NCI-H748 treated with DMSO at 0.1 percent for 48 hours (cell line): ENCODE results near the gene MUC5AC.

Experiments
- DNase-seq: peaks from one replicate; lab custom pipeline; 2025; lab: John Stamatoyannopoulos, UW

MUC5AC gene

DNA sequence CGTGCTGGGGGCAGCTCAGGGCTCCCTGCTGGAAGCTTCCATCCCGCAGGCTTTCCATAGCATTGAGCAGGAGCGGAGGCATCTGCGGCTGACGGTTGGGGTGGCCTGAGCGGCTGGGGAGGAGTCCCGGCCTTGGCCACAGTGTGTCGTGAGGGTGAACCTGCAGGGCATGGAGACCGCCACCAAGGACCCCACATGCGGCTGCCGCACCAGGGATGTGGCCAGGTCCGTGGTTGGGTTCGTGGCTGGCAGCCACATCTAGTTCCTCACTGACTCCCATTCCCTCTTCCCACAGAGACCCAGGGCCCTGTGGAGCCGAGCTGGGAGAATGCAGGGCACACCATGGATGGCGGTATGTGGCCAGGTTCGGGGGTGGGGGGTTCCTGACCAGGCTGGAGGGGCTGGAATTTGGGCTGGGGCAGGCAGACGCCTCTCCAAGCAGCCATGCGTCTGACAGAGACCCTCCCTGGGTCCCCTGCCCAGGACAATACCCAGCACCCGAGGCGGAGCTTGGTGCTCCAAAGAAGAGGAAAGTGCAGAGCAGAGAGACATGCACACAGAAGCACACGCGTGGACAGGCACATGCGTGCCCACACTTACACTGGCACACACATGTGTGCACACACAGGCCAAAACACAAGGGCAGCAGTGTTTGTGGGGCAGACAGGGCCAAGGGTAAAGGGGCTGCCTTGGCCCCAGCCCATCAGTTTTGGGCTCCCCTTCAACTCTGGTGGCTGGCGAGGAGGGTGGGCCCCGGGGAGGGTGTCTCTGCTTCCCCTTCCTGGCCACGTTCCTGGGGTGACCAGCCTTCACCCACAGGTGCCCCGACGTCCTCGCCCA lies 67.9 kb downstream of the MUC5AC start:
- DNase-seq, result no peak

DNA sequence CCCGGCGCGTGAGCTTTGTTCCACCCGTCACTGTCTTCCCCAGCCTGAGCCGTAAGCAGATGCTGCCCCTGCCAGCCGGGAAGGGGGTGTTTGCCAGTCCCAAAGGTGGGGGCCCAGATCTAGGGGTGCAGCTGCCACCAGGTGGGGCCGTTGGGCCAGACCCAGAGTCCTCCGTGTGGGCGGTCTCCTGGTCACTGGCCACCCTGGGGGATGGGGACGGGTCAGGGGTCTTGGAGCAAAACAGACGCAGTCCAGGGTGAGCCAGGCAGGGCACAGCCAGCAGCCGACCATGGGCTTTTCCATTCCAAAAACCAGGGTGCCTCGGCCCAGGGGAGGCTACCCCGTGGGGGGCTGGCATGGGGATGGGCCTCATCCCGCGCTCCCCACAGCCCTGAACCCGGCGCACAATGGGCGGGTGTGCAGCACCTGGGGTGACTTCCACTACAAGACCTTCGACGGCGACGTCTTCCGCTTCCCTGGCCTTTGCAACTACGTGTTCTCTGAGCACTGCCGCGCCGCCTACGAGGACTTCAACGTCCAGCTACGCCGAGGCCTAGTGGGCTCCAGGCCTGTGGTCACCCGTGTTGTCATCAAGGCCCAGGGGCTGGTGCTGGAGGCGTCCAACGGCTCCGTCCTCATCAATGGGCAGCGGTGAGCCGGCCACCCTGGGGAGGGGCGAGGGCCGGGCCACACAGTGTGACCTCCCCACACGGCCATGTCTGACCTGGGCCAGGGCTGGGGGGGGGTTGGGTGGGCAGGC lies 68.7 kb downstream of the MUC5AC start:
- no peak for DNase-seq

DNA sequence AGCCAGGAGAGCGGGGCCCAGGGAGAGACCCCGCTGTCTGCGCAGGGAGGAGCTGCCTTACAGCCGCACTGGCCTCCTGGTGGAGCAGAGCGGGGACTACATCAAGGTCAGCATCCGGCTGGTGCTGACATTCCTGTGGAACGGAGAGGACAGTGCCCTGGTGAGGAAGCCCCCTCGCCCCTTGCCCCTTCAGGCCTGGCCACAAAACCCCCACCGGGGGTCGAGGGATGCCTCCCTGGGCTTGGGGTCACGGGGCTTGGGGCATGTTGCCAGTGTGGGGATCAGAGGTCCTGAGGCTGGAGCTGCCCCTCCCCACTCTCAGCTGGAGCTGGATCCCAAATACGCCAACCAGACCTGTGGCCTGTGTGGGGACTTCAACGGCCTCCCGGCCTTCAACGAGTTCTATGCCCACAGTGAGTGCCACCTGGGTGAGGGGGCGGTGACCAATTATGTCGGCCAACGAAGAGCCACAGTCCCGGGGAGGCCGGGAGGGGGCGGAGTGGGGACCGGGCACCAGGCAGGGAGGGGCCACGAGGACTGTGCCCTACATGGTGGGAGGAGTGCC lies 69.3 kb downstream of the MUC5AC start:
- DNase-seq, result no peak

DNA sequence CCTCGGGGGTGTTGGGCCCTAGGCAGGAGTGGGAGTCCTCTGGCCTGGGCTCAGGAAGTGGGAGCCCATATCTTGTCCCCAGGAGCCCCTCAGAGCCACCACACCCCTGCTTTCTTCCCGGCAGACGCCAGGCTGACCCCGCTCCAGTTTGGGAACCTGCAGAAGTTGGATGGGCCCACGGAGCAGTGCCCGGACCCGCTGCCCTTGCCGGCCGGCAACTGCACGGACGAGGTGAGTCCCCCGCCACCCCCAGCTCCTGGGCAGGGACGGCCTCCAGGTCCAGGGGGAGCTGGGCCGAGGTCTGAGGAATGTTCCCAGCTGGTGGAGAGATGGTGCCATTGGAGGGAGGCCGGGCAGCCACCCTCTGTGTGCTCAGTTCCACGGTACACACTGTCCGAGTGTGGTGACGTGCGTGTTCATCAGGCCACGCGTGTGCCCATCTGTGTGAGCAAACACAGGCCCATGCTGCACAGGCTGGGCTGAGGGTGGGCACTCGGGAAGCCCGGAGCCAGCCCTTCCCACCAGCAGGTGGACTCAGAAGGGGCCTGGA lies 69.9 kb downstream of the MUC5AC start:
- no peak for DNase-seq

DNA sequence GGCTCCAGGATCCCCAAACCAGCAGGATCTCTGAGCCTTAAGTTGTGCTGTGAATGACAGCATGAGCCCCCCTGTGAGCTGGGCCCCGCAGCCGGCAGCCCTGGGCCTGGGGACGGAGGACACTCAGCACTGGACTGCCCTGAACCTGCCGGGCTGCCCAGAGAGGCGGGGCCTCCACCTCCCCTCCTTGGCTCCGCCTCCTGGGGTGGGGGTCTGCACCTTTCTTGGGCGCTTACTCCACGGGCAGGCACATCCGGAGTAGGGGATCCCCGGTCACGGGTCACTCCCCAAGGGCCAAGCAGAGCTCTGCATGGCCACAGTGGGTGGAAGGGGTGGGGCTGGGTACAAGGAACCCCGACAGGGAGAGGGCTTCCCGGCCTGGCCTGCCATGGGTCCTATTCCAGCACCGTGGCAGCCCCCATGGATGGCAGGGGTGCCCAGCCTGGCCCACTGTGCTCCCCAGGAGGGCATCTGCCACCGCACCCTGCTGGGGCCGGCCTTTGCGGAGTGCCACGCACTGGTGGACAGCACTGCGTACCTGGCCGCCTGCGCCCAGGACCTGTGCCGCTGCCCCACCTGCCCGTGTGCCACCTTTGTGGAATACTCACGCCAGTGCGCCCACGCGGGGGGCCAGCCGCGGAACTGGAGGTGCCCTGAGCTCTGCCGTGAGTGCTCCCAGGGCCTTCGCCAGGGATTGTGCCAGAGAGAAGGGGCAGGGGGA lies 70.5 kb downstream of the MUC5AC start:
- no peak for DNase-seq

DNA sequence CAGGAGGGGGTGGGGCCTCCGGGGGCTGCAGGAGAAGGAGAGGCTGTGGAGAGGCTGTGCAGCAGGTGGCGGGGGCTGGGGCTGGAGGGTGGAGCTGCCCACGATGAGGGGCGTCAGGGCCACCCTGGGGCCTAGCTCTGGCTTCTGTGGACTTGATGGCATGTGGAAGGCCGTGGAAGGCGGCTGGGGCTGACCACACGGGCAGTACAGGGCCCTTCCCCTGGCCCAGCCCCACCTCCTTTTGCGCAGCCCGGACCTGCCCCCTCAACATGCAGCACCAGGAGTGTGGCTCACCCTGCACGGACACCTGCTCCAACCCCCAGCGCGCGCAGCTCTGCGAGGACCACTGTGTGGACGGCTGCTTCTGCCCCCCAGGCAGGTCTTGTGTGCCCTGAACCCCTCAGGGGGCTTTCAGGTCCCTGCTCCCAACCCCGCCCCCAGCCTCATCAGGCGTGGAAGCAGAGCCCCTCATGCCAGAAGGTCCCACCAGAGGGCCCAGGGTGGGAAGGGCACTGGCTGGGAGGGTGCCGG lies 71.2 kb downstream of the MUC5AC start:
- no peak for DNase-seq

DNA sequence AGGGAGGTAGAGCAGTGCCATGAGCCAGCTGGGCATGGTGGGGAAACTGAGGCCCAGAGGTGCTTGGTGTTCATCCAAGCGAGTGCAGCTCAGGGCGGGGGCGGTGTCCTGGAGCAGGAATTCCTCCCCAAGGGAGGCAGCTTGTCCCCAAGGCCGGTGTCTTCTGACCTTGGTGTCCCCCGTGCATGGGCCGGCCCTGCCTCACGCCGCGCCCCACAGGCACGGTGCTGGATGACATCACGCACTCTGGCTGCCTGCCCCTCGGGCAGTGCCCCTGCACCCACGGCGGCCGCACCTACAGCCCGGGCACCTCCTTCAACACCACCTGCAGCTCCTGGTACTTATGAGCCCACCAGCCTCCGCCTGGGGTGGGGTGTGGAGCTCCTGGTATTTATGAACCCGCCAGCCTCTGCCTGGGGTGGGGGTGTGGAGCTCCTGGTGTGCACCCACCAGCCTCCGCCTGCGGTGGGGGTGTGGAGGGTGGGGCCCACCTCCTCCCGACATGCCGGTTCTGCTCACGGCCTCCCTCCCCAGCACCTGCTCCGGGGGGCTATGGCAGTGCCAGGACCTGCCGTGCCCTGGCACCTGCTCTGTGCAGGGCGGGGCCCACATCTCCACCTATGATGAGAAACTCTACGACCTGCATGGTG lies 71.8 kb downstream of the MUC5AC start:
- DNase-seq, result no peak

DNA sequence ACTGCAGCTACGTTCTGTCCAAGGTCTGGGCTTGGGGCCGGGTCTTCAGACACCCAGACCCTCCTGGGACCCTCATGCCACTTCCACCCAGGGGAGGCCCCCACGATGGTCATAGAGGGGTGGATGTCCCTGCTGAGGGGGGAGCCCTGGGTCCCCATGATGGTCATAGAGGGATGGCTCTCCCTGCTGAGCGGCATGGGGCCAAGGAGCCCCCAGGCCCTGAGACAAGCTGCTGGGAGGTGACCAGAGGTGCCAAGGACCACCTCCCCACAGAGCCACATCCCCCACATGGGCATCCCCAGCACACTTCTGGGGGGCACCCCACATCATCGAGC lies 72.3 kb downstream of the MUC5AC start:
- DNase-seq, result no peak

DNA sequence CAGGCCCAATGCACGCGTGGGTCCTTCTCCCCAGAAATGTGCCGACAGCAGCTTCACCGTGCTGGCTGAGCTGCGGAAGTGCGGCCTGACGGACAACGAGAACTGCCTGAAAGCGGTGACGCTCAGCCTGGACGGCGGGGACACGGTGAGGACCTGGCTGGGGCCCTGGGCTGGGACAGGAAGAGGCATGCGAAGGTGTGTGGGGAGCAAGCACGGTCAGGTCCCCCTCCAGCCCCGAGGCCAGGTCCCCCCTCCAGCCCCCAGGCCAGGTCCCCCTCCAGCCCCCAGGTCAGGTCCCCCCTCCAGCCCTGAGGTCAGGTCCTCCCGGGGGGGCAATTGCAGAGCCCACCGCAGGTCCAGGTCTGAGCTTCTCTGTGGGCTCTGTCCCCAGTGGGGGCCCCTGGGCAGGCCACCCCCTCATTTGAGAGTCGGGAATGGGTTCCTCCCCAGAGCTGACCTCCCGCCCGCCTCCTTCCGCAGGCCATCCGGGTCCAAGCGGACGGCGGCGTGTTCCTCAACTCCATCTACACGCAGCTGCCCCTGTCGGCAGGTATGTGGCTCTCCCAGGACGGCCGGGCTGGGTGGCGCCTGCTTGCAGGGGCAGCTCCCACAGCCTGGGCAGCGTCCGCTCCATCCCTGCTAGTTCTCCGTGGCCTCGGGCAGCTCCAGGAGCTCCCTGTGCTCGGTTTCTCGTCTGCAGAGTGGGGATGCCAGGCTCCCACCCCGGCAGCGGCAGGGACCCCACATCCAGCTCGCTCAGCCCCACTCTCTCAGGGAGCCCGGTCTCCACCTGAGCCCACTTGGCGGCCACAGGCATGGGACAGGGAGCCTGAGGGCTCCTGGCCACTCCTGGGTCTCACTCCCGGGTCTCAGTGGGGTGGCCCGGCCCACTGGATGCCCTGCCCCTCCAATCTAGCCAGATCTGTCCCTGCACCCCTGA lies 73.0 kb downstream of the MUC5AC start:
- no peak for DNase-seq

DNA sequence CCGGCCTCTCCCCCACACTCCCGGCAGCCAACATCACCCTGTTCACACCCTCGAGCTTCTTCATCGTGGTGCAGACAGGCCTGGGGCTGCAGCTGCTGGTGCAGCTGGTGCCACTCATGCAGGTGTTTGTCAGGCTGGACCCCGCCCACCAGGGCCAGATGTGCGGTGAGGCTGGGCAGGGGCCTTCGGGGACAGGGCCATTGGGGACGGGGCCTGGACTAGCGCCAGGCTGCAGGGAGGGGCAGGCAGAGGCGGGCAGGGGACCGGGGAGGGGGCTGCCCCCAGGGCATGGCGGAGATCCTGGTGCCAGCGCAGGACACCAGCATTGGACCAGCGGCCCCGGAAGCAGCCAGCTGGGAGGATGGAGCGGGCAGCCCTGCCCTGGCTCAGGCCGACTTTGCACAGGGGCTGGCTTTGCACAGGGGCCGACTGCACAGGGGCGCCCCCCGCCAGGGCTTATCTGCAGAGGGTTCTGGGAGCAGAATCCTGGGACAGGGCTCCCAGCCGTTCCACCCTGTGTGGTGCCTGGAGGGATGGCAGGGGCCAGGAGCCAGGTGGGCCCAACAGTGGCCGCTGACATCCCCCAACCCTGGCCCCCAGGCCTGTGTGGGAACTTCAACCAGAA lies 73.8 kb downstream of the MUC5AC start:
- DNase-seq, result no peak

DNA sequence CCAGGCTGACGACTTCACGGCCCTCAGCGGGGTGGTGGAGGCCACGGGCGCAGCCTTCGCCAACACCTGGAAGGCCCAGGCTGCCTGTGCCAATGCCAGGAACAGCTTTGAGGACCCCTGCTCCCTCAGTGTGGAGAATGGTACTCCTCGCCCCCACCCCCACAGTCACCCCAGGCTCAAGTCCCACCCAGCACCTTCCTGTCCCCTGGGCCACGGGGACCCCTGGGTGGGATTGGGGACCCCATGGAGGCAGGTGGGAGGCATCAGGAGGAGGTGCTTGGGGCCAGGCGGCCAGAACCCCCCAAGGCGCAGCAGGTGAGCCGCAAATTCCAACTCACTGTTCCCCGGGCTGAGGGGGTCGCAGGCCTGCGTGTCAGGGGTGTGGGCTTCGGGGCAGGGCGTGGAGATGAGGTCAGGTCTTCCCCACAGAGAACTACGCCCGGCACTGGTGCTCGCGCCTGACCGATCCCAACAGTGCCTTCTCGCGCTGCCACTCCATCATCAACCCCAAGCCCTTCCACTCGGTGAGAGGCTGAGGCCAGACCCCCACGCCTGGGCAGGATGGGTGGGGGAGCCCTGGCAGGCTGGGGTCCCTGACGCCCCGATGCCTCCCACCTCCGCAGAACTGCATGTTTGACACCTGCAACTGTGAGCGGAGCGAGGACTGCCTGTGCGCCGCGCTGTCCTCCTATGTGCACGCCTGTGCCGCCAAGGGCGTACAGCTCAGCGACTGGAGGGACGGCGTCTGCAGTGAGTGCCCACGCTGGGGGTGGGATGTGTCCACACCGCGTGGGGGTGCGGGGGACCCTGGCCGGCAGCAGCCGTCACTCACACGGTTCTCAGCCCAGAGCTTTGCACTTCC lies 74.5 kb downstream of the MUC5AC start:
- no peak for DNase-seq

DNA sequence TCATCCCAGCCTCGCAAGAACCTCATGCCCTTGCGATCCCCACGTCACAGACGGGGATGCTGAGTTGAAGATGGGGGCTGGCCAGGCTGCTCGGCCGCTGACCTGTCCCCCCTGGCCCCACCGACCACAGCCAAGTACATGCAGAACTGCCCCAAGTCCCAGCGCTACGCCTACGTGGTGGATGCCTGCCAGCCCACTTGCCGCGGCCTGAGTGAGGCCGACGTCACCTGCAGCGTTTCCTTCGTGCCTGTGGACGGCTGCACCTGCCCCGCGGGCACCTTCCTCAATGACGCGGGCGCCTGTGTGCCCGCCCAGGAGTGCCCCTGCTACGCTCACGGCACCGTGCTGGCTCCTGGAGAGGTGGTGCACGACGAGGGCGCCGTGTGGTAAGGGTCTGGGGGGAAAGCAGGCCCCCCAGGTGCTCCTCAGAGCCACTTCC lies 75.1 kb downstream of the MUC5AC start:
- no peak for DNase-seq

DNA sequence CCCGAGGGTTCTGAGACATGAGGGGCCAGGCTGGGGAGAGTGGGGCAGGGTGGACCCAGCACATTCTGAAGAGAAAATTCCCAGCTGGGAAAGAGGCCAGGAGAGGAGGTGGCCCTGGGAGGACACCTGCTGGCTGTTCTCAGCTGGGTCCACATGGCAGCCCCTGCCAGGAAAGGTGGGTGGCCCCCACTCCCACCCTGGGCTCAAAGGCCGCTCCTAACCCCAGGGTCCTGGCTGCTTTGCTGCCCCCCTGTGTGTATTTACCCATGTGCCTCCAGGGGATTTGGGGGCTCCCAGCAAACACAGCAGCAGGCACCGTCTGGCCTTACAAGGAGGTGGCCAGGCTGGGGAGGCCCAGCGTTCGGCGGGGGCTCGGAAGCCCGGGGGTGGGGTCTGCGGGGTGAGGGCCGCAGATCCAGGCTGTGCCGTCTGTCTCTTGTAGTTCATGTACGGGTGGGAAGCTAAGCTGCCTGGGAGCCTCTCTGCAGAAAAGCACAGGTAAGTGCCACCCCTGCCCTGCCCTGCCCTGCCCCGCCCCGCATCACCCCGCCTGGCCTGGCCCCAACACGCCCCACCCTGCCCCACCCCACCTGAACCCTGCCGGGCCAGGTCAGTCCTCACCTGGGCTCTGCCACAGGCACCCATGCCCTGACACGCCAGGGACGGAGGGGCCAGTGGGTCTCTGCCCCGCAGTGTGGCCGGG lies 75.7 kb downstream of the MUC5AC start:
- no peak for DNase-seq

DNA sequence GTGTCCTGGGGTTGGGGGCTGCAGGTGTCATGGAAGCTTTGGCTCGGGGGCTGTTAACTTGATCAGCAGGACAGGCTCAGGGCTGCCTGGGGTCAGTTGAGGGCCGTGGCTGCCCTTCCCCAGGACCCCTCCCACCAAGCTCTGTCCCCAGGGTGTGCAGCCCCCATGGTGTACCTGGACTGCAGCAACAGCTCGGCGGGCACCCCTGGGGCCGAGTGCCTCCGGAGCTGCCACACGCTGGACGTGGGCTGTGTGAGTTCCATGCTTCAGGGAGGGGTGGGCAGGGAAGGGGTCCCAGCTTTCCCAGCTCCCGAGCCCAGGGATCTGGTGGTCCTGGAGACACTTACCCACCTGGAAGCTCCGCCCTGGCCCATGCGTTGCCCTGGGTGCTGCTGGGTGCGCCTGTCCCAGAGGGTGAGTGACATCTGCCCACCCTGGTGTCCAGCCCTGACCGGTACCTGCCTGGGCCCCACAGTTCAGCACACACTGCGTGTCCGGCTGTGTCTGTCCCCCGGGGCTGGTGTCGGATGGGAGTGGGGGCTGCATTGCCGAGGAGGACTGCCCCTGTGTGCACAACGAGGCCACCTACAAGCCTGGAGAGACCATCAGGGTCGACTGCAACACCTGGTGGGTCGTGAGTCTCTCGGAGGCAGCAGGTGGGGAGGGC lies 76.4 kb downstream of the MUC5AC start:
- DNase-seq, result no peak

DNA sequence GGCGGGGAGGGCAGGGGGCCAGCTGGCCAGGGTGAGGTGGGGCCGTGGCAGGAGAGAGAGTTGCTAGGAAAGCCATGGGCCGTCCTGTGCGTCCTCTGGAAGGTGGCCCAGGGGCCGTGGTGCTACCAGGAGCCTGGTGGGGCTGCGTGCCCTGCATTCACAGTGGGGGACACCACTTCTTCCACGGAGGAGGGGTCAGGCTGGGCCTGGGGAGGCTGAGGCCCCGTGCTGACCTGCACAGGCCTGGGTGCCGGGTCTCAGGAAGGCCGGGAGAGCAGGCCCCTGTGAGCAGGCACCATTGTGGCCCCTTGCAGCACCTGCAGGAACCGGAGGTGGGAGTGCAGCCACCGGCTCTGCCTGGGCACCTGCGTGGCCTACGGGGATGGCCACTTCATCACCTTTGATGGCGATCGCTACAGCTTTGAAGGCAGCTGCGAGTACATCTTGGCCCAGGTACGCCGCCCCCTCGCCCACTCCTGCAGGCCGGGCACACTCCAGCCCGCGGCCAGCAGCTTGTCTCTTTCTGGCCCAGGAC lies 77.1 kb downstream of the MUC5AC start:
- no peak for DNase-seq

DNA sequence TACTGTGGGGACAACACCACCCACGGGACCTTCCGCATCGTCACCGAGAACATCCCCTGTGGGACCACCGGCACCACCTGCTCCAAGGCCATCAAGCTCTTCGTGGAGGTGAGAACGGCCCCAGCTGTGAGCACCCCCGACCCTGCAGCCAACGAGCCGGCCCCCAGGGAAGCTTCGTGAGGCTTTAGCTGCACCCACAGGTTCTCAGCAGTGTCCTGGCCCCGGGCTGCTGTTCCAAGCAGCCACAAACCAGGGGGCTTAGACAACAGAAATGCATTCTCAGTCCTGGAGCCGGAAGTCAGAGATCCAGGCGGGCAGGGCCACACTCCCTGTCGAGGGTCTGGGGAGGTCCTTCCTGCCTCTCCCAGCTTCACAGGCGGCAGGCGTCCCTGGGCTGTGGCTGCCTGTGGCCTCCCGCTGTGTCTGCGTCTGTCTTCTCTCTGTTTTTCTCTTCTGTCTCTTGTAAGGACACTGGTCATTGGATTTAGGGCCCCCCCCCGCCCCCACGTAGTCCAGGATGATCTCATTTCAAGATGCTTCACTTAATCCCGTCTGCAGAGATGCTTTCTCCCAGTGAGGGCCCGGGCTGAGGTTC lies 77.7 kb downstream of the MUC5AC start:
- DNase-seq, result no peak

DNA sequence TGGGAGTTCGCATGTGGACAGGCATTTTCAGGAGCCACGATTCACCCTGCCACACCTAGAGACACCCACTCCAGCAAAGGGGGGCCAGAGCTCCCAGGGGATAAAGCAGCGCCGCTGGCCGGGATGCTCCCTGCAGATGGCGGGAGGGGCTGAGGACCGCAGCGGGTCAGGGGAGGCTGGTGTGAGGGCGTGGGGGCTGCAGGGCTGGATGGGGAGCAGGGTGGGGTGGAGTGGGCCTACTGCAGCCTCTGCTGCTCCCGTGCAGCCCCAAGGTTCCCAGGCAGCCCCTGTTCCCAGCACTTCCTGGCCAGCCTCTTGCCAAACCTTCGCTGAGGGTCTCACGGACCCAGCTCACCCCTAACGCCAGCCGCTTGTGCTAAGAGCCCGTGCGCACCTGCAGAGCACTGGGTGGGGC lies 78.2 kb downstream of the MUC5AC start:
- DNase-seq, result no peak
